Measurements from ENCODE around the gene ID3. TPM values are rescaled to one million over a fixed set of nuclear protein-coding genes. Genes with fewer than 3 reads are reported as not detected.

Gene ID3
- total and polyA plus RNA-seq, 2 of the 8 experiments (the other 6 are each of a cell fraction or from before 2014, with no cell fraction given) = 240 to 304 TPM

- TF ChIP-seq CTBP2 (IDR thresholded peaks at IDR 0.05; ENCODE audit: borderline replicate concordance, insufficient read depth, insufficient read length, low read length) (no peak), HDAC6 (IDR thresholded peaks at IDR 0.05; ENCODE audit: low read depth, low read length) (no peak), RFX5 (IDR thresholded peaks at IDR 0.05; ENCODE audit: borderline replicate concordance, low read depth, low read length) (no peak), TCF12 (IDR thresholded peaks at IDR 0.05; ENCODE audit: low read depth, low read length) (no peak), BCL11A (IDR thresholded peaks at IDR 0.05; ENCODE audit: low read depth in 2 of 2, low read length in 2 of 2) (no peak), SIRT6 (IDR thresholded peaks at IDR 0.05; ENCODE audit: low read length) (no peak), EZH2 (IDR thresholded peaks at IDR 0.05; ENCODE audit: low read depth, low read length, severe bottlenecking) (no peak), TAF1 (IDR thresholded peaks at IDR 0.05; ENCODE audit: low read depth, low read length) (peak; percentile 87)
These were observed at the start of gene ID3 (continued) for GRCh38 chr1:23559136-23559984.

Data from H1 (cell line).